Prostate gland (tissue), 2 donors: ENCODE data around the gene RBM38. TPM values are rescaled to one million over a fixed set of nuclear protein-coding genes. Genes with fewer than 3 reads are reported as not detected.
"Not testable (repeated sequence)": the region's sequence is repeated elsewhere in the genome, so short reads cannot be mapped to it uniquely, and the experiment has no call there.

Experiments used
- DNase-seq: peaks from one replicate; pipeline ENCODE4 v3.0.0-alpha.2; 2019; ENCODE audit warnings: low spot score
- H3K27ac ChIP-seq, 2 donors: fragments of 200-600 bp; sonication (generic); 2 replicates each; pipeline ENCODE4 v1.5.1; 2017 to 2019
- H3K27me3 ChIP-seq: fragments of 200-600 bp; sonication (generic); replicated peaks from 2 replicates; pipeline ENCODE4 v1.5.1; 2019; ENCODE audit not compliant: insufficient read depth
- H3K36me3 ChIP-seq, 2 donors: fragments of 200-600 bp; sonication (generic); 1 replicate in 1 of 2; 2 replicates in 1 of 2; pipeline versions ENCODE4 v1.5.1 to v1.8.1; 2017 to 2019
- H3K4me1 ChIP-seq: fragments of 200-600 bp; sonication (generic); replicated peaks from 2 replicates; pipeline ENCODE4 v1.5.1; 2019
- H3K4me3 ChIP-seq, 2 donors: fragments of 200-600 bp; sonication (generic); 2 replicates each; pipeline ENCODE4 v1.5.1; 2017 to 2019
- H3K9me3 ChIP-seq: fragments of 200-600 bp; sonication (generic); 2 replicates; pipeline ENCODE4 v1.5.1; 2017
- CTCF ChIP-seq, 4 experiments: fragments of 200-600 bp in 2 of 4; fragments of 450-650 bp in 2 of 4; sonication (generic) in 2 of 4; IDR thresholded peaks; 1 replicate in 3 of 4; 2 replicates in 1 of 4; pipeline ENCODE4 v1.5.1; 2016 to 2019; ENCODE audit warnings: antibody characterized with exemption in 4 of 4, mild to moderate bottlenecking in 2 of 4, moderate library complexity in 2 of 4
- POLR2A ChIP-seq: fragments of 450-650 bp; IDR thresholded peaks from one replicate; pipeline ENCODE4 v1.6.1; 2016; ENCODE audit warnings: antibody characterized with exemption, mild to moderate bottlenecking
- POLR2AphosphoS5 ChIP-seq: sonication (generic); formaldehyde crosslinking; IDR thresholded peaks from one replicate; pipeline ENCODE4 v1.6.1; 2017; ENCODE audit warnings: antibody characterized with exemption
- WGBS: methylation state at CpG from one replicate; pipeline ENCODE4 v1.1.5; 2018; 5-methylcytosine and 5-hydroxymethylcytosine counted together
- intact Hi-C: fragments of 100-400 bp; cut with DNase I; formaldehyde crosslinking; loops from one replicate; pipeline ENCODE4 v1.14.2; 2022
- total RNA-seq, 2 donors: library from RNA; depleted of rRNA; stranded (reverse); fragments of >200 nt; gene quantifications; one replicate each; pipeline ENCODE4 v1.1.0, GENCODE V29; 2016

Gene RBM38
- total RNA-seq, 2 donors from 2014 or later, result 29.9 to 104 TPM

GRCh38 chr20:57429159-57429496, 37.9 kb downstream of the RBM38 start:
- intact Hi-C loops, result no loop called here
- no peak for DNase-seq
- no peak overlapping the region for H3K4me3 ChIP-seq
- no peaks in the 10 kb centered on the region for H3K27me3 ChIP-seq
- no peaks in the 10 kb centered on the region for H3K4me1 ChIP-seq
- TF ChIP-seq POLR2A, result no peak
- no peak for TF ChIP-seq POLR2AphosphoS5
- TF ChIP-seq CTCF (IDR thresholded peaks at IDR 0.05), result no peak
- H3K9me3 ChIP-seq, result no peaks in the 10 kb centered on the region
- H3K36me3 ChIP-seq, result no peaks in the 10 kb centered on the region
- 77% methylated on average over 11 of the region's 11 CpGs for WGBS
- no peak overlapping the region for H3K27ac ChIP-seq

- no peak overlapping the region for H3K4me3 ChIP-seq
- 85% methylated on average over 7 of the region's 7 CpGs for whole genome bisulfite sequencing
- no peaks in the 10 kb centered on the region for H3K9me3 ChIP-seq
- no peak overlapping the region for H3K27ac ChIP-seq
- no peaks in the 10 kb centered on the region for H3K36me3 ChIP-seq
- TF ChIP-seq CTCF (IDR thresholded peaks at IDR 0.05) (no peak), POLR2AphosphoS5 (no peak), POLR2A (no peak)
- no peak for DNase-seq
- no peaks in the 10 kb centered on the region for H3K27me3 ChIP-seq
- intact Hi-C loops, result no loop called here
- H3K4me1 ChIP-seq, result no peaks in the 10 kb centered on the region
Observed at GRCh38 chr20:57429580-57430200, 38.5 kb downstream of the RBM38 start.

DNA sequence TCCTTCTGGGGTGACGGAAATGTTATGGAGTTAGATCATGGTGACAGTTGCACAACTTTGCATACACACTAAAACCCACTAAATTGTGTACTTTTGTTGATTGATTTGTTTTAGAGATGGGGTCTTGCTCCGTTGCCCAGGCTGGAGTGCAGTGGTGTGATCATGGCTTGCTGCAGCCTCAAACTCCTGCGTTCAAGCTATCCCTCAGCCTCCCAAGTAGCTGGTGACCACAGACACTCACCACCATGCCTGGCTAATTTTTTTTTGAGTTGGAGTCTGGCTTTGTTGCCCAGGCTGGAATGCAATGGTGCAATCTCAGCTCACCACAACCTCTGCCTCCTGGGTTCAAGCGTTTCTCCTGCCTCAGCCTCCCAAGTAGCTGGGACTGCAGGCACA, 39.0 kb downstream of the RBM38 start:
- 94% methylated on average over 4 of the region's 4 CpGs for WGBS
- H3K36me3 ChIP-seq, H3K4me1 ChIP-seq, H3K27ac ChIP-seq, intact Hi-C loops, H3K4me3 ChIP-seq, DNase-seq, H3K27me3 ChIP-seq, H3K9me3 ChIP-seq: not testable (repeated sequence)

- Histone ChIP-seq H3K4me3 (no peak overlapping the region), H3K4me1 (no peaks in the 10 kb centered on the region), H3K27me3 (no peaks in the 10 kb centered on the region), H3K36me3 (no peaks in the 10 kb centered on the region), H3K9me3 (no peaks in the 10 kb centered on the region), H3K27ac (no peak overlapping the region)
- intact Hi-C loops, result no loop called here
- TF ChIP-seq CTCF (IDR thresholded peaks at IDR 0.05) (no peak), POLR2A (no peak), POLR2AphosphoS5 (no peak)
- DNase-seq, result no peak
- 74% methylated on average over 5 of the region's 5 CpGs for WGBS
Observed at GRCh38 chr20:57431539-57431835, 40.3 kb downstream of the RBM38 start.

DNA sequence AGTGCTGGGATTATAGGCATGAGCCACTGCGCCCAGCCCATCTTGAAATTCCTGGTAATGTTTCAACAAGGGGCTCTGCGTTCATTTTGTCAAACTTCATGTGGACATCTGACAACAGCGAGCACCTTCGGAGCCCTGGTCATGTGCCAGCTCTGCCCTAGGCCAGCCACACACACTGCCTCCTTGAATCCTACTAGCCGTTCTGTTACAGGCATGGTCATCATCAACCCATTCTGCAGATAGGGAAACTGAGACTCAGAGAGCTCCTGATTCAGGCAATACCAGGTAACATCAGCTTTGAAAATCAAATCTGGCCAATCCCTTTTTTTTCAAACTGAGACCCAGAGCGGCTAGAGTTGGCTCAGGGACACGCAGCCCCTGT, 41.3 kb downstream of the RBM38 start:
- Histone ChIP-seq H3K4me3 (no peak overlapping the region), H3K27ac (no peak overlapping the region), H3K9me3 (no peaks in the 10 kb centered on the region), H3K4me1 (no peaks in the 10 kb centered on the region), H3K27me3 (no peaks in the 10 kb centered on the region), H3K36me3 (no peaks in the 10 kb centered on the region)
- no peak for DNase-seq
- TF ChIP-seq POLR2A, result no peak
- no peak for TF ChIP-seq POLR2AphosphoS5
- no peak for TF ChIP-seq CTCF (IDR thresholded peaks at IDR 0.05)
- WGBS, result 93% methylated on average over 7 of the region's 7 CpGs
- intact Hi-C loops, result no loop called here
